ENCODE results near the gene AZGP1.

The AZGP1 gene

DNA sequence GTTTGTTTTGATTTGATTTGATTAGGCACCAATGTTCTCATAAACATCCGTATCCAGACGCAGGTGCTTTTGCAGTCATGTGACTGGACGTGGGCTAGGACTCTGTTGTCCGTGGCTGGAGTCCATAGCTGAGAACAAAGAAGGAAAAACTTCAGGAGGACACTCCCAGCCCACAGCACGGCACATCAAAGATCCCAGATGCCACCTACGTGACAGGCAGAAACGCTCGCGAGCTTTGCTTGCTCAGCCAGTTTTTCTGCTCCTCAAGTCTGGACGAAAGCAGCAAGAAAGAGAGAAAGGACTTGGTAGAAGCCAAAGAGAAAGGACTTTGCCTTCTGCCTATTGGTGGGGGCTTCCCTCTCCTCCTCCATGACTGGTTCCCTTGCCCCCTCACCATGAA lies 32.7 kb upstream of the AZGP1 start:
- DNase-seq (ENCODE audit: extremely low read depth, low read depth): no peak
- TF ChIP-seq, protein P1, sequence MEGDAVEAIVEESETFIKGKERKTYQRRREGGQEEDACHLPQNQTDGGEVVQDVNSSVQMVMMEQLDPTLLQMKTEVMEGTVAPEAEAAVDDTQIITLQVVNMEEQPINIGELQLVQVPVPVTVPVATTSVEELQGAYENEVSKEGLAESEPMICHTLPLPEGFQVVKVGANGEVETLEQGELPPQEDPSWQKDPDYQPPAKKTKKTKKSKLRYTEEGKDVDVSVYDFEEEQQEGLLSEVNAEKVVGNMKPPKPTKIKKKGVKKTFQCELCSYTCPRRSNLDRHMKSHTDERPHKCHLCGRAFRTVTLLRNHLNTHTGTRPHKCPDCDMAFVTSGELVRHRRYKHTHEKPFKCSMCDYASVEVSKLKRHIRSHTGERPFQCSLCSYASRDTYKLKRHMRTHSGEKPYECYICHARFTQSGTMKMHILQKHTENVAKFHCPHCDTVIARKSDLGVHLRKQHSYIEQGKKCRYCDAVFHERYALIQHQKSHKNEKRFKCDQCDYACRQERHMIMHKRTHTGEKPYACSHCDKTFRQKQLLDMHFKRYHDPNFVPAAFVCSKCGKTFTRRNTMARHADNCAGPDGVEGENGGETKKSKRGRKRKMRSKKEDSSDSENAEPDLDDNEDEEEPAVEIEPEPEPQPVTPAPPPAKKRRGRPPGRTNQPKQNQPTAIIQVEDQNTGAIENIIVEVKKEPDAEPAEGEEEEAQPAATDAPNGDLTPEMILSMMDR (IDR thresholded peaks at IDR 0.05; ENCODE audit: low read depth, low read length): no peak

GRCh38 chr7:100007887-100008286 lies 32.1 kb upstream of the AZGP1 start:
- TF ChIP-seq, protein P1 (IDR thresholded peaks at IDR 0.05; ENCODE audit: low read depth, low read length): no peak
- DNase-seq (ENCODE audit: extremely low read depth, low read depth): no peak

DNA sequence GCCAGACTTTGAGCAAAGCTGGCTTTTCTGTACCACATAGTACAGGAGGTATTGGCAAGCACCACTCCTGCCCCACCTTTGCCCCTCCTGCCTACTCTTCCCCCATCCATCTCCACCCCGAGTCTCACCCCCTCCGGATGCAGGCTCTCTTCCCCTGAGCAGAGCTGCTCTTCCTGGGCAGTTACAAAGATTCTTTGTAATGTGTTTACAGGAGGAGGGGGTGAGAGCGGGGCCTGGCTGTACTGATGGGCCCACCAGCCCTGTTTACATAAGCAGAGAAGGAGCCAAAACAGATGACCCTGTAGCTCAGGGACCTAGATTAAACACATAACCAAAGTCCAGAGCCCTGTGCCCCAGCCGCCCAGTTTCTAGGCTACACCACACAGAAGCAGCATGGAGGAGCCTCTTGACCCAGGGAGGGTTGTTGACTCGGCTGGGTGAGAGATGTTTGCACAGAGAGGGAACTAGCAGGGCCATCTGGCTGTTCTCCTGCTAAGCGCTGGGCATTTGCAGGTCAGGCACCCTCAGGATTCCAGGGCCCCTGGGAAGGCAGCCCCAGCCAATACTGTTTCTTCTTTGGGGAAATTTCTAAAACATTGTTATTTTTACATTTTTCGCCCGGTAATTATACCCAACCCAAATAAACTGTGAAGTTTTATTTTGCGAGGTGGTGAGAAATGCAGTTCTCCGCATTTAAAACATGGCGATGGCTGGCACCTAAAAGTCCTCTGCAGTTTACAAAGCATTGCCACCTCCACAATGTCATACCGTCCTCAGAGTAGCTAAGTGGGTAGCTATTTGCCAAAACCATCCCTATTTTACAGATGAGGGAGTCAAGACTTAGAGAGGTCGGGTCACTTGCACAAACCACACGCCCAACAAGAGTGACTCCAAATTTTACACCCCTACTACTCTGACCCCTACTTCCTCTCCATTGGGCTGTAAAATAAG lies 28.2 kb upstream of the AZGP1 start:
- TF ChIP-seq, protein P1 (IDR thresholded peaks at IDR 0.05; ENCODE audit: low read depth, low read length): no peak
- no peak for DNase-seq (ENCODE audit: extremely low read depth, low read depth)

GRCh38 chr7:100000239-100000638 lies 24.4 kb upstream of the AZGP1 start:
- no peak for DNase-seq (ENCODE audit: extremely low read depth, low read depth)
- TF ChIP-seq, protein P1 (IDR thresholded peaks at IDR 0.05; ENCODE audit: low read depth, low read length): no peak

GRCh38 chr7:99997545-99998137 lies 21.8 kb upstream of the AZGP1 start:
- no peak for DNase-seq (ENCODE audit: extremely low read depth, low read depth)
- TF ChIP-seq, protein P1 (IDR thresholded peaks at IDR 0.05; ENCODE audit: low read depth, low read length): peak; percentile 9

DNA sequence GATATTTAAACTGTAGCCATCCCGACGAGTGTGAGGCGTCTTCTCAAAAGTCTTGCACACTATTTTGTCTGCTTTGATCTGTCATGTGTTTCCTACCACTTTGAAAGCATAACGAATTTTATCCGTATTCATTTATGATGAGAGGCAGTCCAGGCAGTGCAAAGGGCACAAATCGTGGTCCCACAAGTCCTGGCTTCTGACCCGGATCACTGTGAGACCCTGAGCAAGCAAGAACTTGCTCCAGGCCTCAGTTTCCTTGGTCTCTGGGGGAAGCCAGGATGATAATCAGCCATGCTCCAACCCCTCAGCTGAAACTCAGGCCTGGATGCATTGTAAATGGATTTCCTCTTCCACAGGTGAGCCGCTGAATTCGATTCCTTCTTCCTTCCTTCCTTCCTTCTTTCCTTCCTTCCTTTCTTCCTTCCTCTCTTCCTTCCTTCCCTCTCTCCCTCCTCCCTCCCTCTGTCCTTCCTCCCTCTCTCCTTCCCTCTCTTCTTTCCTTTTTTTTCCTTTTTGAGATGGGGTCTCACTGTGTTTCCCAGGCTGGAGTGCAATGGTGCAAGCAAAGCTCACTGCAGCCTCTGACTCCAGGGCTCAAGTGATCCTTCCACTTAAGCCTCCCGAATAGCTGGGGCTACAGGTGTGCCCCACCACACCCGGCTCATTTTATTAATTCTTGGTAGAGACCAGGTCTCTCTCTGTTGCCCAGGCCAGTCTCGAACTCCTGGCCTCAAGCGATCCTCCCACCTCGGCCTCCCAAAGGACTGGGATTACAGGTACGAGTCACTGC lies 21.1 kb upstream of the AZGP1 start:
- TF ChIP-seq, protein P1 (IDR thresholded peaks at IDR 0.05; ENCODE audit: low read depth, low read length): no peak
- no peak for DNase-seq (ENCODE audit: extremely low read depth, low read depth)
